Measurements from ENCODE around the gene ZNF577.

Gene ZNF577

GRCh38 chr19:51861870-51862622, 25.7 kb downstream of the ZNF577 start:
- DNase-seq (ENCODE audit: low read depth), result no peak

DNA sequence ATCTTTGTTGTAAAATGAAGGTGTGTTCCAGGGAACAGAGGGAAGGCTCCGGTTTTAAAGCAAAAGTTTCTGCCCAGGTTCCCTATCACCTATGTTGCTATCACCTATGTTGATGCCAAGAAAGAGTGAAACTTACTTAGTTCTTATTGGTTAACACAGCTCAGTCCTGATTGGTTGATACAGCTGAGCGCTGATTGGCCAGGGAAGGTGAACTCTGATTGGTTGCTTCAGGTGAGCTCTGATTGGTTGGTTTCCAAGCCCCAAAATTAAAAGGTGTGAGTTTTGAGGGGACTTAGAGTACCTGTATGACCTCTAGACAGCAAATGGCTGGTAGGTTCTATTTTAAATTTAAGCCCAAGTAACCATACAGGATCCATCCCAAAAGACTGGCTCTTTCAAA, 50.6 kb downstream of the ZNF577 start:
- DNase-seq (ENCODE audit: low read depth), result no peak

DNA sequence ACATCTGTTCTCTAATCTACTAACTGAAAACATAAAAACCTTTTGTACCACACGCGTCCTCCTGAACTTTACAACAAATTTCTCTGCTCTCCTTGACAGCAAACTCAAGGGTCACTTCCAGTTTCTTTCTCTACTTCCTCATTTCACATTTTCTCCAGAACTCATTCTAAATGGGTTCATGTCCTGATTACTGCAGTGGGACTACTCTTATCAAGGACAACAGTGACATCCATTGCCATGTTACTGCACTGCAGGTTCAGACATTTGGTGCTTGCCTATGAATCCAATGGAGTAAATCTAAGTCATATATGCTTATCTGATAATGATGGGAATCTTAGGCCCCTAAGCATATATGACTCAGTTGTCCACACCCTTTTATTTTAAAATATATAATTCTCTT, 57.5 kb downstream of the ZNF577 start:
- no peak for DNase-seq (ENCODE audit: low read depth)

- DNase-seq (ENCODE audit: low read depth), result no peak
Observed at GRCh38 chr19:51824281-51825005, 63.3 kb downstream of the ZNF577 start.

DNA sequence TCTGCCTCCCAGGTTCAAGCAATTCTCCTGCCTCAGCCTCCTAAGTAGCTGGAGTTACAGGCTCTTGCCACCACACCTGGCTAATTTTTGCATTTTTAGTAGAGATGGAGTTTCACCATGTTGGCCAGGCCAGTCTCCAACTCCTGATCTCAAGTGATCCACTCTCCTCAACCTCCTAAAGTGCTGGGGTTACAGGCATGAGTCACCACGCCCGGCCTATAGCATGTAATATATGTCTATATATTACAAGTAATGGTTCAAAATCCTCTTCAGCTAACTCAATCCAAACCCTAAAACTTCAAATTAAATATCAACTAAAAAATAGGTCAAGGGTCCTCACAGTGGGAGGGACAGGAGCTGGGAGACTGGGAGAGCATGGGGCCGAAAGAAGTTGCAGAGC, 64.8 kb downstream of the ZNF577 start:
- no peak for DNase-seq (ENCODE audit: low read depth)

- DNase-seq (ENCODE audit: low read depth), result no peak
Observed at GRCh38 chr19:51822325-51822724, 65.4 kb downstream of the ZNF577 start.

- no peak for DNase-seq (ENCODE audit: low read depth)
Observed at GRCh38 chr19:51821921-51822320, 65.8 kb downstream of the ZNF577 start.

DNA sequence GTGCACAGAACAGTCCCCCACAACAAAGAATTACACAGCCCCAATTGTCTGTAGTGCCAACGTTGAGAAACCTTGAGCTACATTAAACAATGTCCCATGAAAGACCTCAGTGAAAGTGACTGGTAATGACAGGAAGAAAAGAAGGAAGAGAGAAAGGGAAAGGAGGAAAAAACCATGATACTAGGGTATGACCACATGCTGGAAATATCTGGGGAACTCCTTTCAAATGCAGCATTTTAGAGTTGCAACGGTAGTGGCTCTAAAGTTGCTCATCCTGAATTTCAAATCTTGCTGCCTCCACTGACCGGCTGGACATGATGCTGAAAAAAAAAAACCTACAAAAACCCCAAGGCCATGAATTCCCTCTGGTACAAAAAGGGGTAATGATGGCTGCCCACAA, 66.3 kb downstream of the ZNF577 start:
- DNase-seq (ENCODE audit: low read depth), result no peak

Data from HS-5 (cell line).